Brain microvascular endothelial cell (primary cell): ENCODE data around the gene PDCD7.
"Not testable (repeated sequence)": the region's sequence is repeated elsewhere in the genome, so short reads cannot be mapped to it uniquely, and the experiment has no call there.

Experiments used
- DNase-seq: peaks from one replicate; pipeline ENCODE4 v3.0.0-alpha.2; 2020
- H3K27ac ChIP-seq: fragments of 250-450 bp; sonication (Bioruptor Pico); 2 replicates; pipeline ENCODE4 v1.5.1; 2020; ENCODE audit warnings: mild to moderate bottlenecking, moderate library complexity
- H3K27me3 ChIP-seq: fragments of 250-450 bp; sonication (Bioruptor Pico); replicated peaks from 2 replicates; pipeline ENCODE4 v1.5.1; 2020; ENCODE audit warnings: mild to moderate bottlenecking
- H3K36me3 ChIP-seq: fragments of 250-450 bp; sonication (Bioruptor Pico); replicated peaks from 2 replicates; pipeline ENCODE4 v1.5.1; 2020; ENCODE audit warnings: mild to moderate bottlenecking
- H3K4me3 ChIP-seq: 2 replicates; pipeline ENCODE4 v1.5.1; 2011; ENCODE audit warnings: low read depth, mild to moderate bottlenecking, control low read depth, low read length, moderate library complexity
- in situ Hi-C: cut with HindIII; loops from 2 replicates; pipeline ENCODE4 v1.10.0; 2017; ENCODE audit warnings: low sequenced_read_pairs, low pct_ligation_motif_present
- TF ChIP-seq, protein P1 (sequence below): IDR thresholded peaks from 2 replicates; pipeline ENCODE4 v1.5.1; 2011; ENCODE audit warnings: low read depth, mild to moderate bottlenecking, moderate library complexity, low read length, control low read depth, inconsistent platforms; ENCODE audit errors: missing control alignments

Gene PDCD7, protein sequence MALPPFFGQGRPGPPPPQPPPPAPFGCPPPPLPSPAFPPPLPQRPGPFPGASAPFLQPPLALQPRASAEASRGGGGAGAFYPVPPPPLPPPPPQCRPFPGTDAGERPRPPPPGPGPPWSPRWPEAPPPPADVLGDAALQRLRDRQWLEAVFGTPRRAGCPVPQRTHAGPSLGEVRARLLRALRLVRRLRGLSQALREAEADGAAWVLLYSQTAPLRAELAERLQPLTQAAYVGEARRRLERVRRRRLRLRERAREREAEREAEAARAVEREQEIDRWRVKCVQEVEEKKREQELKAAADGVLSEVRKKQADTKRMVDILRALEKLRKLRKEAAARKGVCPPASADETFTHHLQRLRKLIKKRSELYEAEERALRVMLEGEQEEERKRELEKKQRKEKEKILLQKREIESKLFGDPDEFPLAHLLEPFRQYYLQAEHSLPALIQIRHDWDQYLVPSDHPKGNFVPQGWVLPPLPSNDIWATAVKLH

GRCh38 chr15:65133548-65134200, at the start of gene PDCD7:
Gene PDCD7, minus strand, starts transcription at chr15:65133808. Its CDS starts 27 bp downstream, at chr15:65133781.
- in situ Hi-C loops: no loop called here
- Histone ChIP-seq H3K27me3 (no peaks in the 10 kb centered on the region), H3K36me3 (peaks cover 12% of the 10 kb centered on the region), H3K4me3 (peak within 1 kb of the TSS; percentile 68), H3K27ac (peak within 1 kb of the TSS; percentile 56)
- DNase-seq: peak; percentile 83
- TF ChIP-seq, protein P1, sequence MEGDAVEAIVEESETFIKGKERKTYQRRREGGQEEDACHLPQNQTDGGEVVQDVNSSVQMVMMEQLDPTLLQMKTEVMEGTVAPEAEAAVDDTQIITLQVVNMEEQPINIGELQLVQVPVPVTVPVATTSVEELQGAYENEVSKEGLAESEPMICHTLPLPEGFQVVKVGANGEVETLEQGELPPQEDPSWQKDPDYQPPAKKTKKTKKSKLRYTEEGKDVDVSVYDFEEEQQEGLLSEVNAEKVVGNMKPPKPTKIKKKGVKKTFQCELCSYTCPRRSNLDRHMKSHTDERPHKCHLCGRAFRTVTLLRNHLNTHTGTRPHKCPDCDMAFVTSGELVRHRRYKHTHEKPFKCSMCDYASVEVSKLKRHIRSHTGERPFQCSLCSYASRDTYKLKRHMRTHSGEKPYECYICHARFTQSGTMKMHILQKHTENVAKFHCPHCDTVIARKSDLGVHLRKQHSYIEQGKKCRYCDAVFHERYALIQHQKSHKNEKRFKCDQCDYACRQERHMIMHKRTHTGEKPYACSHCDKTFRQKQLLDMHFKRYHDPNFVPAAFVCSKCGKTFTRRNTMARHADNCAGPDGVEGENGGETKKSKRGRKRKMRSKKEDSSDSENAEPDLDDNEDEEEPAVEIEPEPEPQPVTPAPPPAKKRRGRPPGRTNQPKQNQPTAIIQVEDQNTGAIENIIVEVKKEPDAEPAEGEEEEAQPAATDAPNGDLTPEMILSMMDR: no peak

- peaks cover 13% of the 10 kb centered on the region for H3K36me3 ChIP-seq
- TF ChIP-seq, protein P1: no peak
- in situ Hi-C loops: no loop called here
- DNase-seq: no peak
- H3K27me3 ChIP-seq: no peaks in the 10 kb centered on the region
- H3K27ac ChIP-seq: no peak overlapping the region
- no peak overlapping the region for H3K4me3 ChIP-seq
Observed at GRCh38 chr15:65182538-65182937, 48.9 kb upstream of the PDCD7 start.

DNA sequence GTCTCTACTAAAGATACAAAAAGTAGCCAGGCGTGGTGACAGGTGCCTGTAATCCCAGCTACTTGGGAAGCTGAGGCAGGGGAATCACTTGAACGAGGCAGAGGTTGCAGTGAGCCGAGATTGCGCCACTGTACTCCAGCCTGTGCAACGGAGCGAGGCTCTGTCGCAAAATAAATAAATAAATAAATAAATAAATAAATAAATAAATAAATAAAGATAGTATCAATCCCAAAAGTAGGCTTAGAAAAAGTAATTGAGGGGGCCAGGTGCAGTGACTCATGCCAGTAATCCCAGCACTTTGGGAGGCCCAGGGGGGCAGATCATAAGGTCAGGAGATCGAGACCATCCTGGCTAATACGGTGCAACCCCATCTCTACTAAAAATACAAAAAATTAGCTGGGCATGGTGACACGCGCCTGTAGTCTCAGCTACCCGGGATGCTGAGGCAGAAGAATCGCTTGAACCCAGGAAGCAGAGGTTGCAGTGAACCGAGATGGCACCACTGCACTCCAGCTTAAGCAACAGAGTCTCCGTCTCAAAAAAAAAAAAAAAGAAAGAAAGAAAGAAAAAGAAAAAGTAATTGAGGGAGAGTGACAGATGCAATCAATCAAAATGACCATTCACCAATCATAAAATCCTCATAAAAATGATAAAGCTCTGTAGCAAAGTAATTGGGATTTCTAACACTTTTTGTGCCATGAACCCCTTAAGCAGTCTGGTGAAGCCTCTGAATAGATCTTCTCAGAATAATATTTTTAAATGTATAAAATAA, 48.2 kb upstream of the PDCD7 start:
- H3K27me3 ChIP-seq, DNase-seq, in situ Hi-C loops, H3K4me3 ChIP-seq, H3K27ac ChIP-seq: not testable (repeated sequence)
- H3K36me3 ChIP-seq: peaks cover 20% of the 10 kb centered on the region

DNA sequence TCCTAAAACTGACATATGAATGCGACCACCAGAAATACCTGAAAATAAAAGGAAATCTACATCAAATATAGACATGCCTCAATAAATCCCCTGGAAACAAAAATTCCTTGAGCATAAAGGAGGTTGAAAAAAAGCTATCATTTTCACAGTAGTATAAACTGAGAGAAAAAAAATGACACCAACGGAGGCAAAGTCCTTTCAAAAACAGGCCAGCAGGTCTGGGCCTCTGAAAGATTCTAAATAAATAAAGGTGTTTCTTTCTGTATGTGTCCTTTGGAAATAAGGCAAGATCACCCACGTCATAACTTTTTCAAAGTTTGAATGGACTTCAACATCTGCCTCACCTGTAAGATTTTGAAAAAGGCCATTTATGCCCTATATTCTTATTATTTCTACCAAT, 46.6 kb upstream of the PDCD7 start:
- Histone ChIP-seq H3K27me3 (no peaks in the 10 kb centered on the region), H3K4me3 (no peak overlapping the region), H3K27ac (no peak overlapping the region), H3K36me3 (peaks cover 23% of the 10 kb centered on the region)
- TF ChIP-seq, protein P1: no peak
- no peak for DNase-seq
- in situ Hi-C loops: no loop called here

DNA sequence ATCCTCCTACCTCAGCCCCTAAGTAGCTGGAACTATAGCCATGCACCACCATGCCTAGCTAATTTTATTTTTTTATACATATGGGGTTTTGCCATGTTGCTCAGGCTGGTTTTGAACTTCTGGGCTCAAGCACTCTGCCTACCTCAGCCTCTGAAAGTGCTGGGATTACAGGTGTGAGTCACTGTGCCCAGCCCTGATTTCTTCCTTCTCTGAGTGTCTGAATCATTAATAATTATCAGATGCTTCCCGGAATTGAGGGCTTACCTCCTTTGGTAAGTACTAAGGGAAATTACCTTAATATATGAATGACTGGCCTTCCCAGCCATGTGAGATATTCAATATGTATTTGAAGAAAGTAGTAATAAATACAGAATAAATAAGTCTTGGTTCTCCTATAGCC, 44.3 kb upstream of the PDCD7 start:
- Histone ChIP-seq H3K36me3 (peaks cover 35% of the 10 kb centered on the region), H3K27me3 (no peaks in the 10 kb centered on the region), H3K4me3 (no peak overlapping the region), H3K27ac (no peak overlapping the region)
- no peak for DNase-seq
- in situ Hi-C loops: no loop called here
- TF ChIP-seq, protein P1: no peak

DNA sequence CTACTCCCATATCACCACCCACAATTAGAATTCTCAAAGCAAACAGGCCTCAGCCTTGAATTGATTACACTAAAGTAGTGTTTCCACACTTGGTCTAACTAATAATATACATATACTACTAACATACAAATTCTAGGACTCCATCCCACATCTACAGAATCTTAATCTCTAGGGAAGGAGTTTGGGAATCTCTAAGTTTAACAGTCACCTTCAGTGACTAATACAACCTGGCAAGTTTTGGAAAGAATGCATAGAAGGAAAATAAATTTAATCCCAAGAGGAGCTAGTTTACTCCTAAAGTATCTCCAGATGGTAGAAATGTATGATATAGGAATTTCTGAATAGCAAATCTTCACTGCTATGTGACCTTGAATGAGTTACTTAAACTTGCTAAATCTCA, 42.4 kb upstream of the PDCD7 start:
- no peak for DNase-seq
- H3K27me3 ChIP-seq: no peaks in the 10 kb centered on the region
- in situ Hi-C loops: no loop called here
- H3K27ac ChIP-seq: no peak overlapping the region
- H3K4me3 ChIP-seq: no peak overlapping the region
- peaks cover 48% of the 10 kb centered on the region for H3K36me3 ChIP-seq
- TF ChIP-seq, protein P1: no peak
